GM18499 (cell line): ENCODE measurements around the gene HSD17B12.
"Not testable (repeated sequence)": the region's sequence is repeated elsewhere in the genome, so short reads cannot be mapped to it uniquely, and the experiment has no call there.

Experiments
- ATAC-seq: cut with Tn5 transposase; IDR thresholded peaks from one replicate; pipeline ENCODE4 v1.9.1; 2021; ENCODE audit warnings: moderate number of reproducible peaks; ENCODE audit not compliant: insufficient read depth, unreplicated experiment

HSD17B12 gene

GRCh38 chr11:43737201-43737590 is 56.7 kb downstream of the HSD17B12 start:
- ATAC-seq = no peak

- no peak for ATAC-seq
Observed at GRCh38 chr11:43738600-43739409, 58.3 kb downstream of the HSD17B12 start.

GRCh38 chr11:43746670-43747069 is 66.1 kb downstream of the HSD17B12 start:
- ATAC-seq = no peak

GRCh38 chr11:43747130-43747802 is 66.7 kb downstream of the HSD17B12 start:
- ATAC-seq = no peak

- ATAC-seq = no peak
Observed at GRCh38 chr11:43748095-43748494, 67.6 kb downstream of the HSD17B12 start.

- no peak for ATAC-seq
Observed at GRCh38 chr11:43751726-43752125, 71.2 kb downstream of the HSD17B12 start.

- no peak for ATAC-seq
Observed at GRCh38 chr11:43756575-43756974, 76.0 kb downstream of the HSD17B12 start.

- ATAC-seq = no peak
Observed at GRCh38 chr11:43758927-43759326, 78.4 kb downstream of the HSD17B12 start.

- no peak for ATAC-seq
Observed at GRCh38 chr11:43760902-43761301, 80.4 kb downstream of the HSD17B12 start.

- ATAC-seq = no peak
Observed at GRCh38 chr11:43765194-43765593, 84.7 kb downstream of the HSD17B12 start.

GRCh38 chr11:43768654-43769053 is 88.1 kb downstream of the HSD17B12 start:
- ATAC-seq = not testable (repeated sequence)

GRCh38 chr11:43770173-43770572 is 89.6 kb downstream of the HSD17B12 start:
- no peak for ATAC-seq

- no peak for ATAC-seq
Observed at GRCh38 chr11:43772733-43773132, 92.2 kb downstream of the HSD17B12 start.

GRCh38 chr11:43774786-43775185 is 94.2 kb downstream of the HSD17B12 start:
- no peak for ATAC-seq

- ATAC-seq = no peak
Observed at GRCh38 chr11:43779306-43779705, 98.8 kb downstream of the HSD17B12 start.

- ATAC-seq = no peak
Observed at GRCh38 chr11:43784301-43784700, 103.8 kb downstream of the HSD17B12 start.

- ATAC-seq = no peak
Observed at GRCh38 chr11:43784866-43785265, 104.3 kb downstream of the HSD17B12 start.

GRCh38 chr11:43785318-43785717 is 104.8 kb downstream of the HSD17B12 start:
- ATAC-seq = no peak

- ATAC-seq = no peak
Observed at GRCh38 chr11:43786016-43786415, 105.5 kb downstream of the HSD17B12 start.

GRCh38 chr11:43787824-43788223 is 107.3 kb downstream of the HSD17B12 start:
- ATAC-seq = no peak

- no peak for ATAC-seq
Observed at GRCh38 chr11:43788421-43788820, 107.9 kb downstream of the HSD17B12 start.
